Neutrophil (primary cell): ENCODE data around the gene MOB4.

Source experiments
- H3K27ac ChIP-seq: fragments of 200-600 bp; sonication (generic); 2 replicates; pipeline ENCODE4 v1.5.1; 2016; ENCODE audit warnings: mild to moderate bottlenecking, moderate library complexity
- H3K27me3 ChIP-seq: fragments of 200-600 bp; sonication (generic); 2 replicates; pipeline ENCODE4 v1.6.0; 2016; ENCODE audit warnings: mild to moderate bottlenecking
- H3K36me3 ChIP-seq: fragments of 200-600 bp; sonication (generic); 2 replicates; pipeline ENCODE4 v1.5.1; 2017
- H3K4me1 ChIP-seq, 2 experiments: fragments of 200-600 bp in 1 of 2; sonication (generic) in 1 of 2; 1 replicate in 1 of 2; 2 replicates in 1 of 2; pipeline versions ENCODE4 v1.5.1 to v1.6.1; 2013 to 2016; ENCODE audit warnings: low read depth in 1 of 2, low read length in 1 of 2, mild to moderate bottlenecking in 1 of 2, moderate library complexity in 1 of 2; ENCODE audit not compliant: control insufficient read depth in 1 of 2, insufficient read depth in 1 of 2
- H3K4me3 ChIP-seq, 2 experiments: fragments of 200-600 bp in 1 of 2; sonication (generic) in 1 of 2; 1 replicate in 1 of 2; 2 replicates in 1 of 2; pipeline ENCODE4 v1.5.1; 2013 to 2016; ENCODE audit warnings: low read depth in 1 of 2, low read length in 1 of 2, mild to moderate bottlenecking in 1 of 2, moderate library complexity in 1 of 2
- H3K9me3 ChIP-seq: fragments of 200-600 bp; sonication (generic); 2 replicates; pipeline ENCODE4 v1.5.1; 2016
- CTCF ChIP-seq: fragments of 200-600 bp; sonication (generic); IDR thresholded peaks from 2 replicates; pipeline ENCODE4 v1.5.1; 2016; ENCODE audit warnings: antibody characterized with exemption

The MOB4 gene

GRCh38 chr2:197504000-197504399, 11.9 kb upstream of the MOB4 start:
- no peaks in the 10 kb centered on the region for H3K36me3 ChIP-seq
- no peak for TF ChIP-seq CTCF
- no peak overlapping the region for H3K27ac ChIP-seq
- peaks cover 16% of the 10 kb centered on the region in 2 experiments for H3K4me1 ChIP-seq
- no peaks in the 10 kb centered on the region for H3K9me3 ChIP-seq
- H3K27me3 ChIP-seq, result no peaks in the 10 kb centered on the region
- no peak overlapping the region for H3K4me3 ChIP-seq

DNA sequence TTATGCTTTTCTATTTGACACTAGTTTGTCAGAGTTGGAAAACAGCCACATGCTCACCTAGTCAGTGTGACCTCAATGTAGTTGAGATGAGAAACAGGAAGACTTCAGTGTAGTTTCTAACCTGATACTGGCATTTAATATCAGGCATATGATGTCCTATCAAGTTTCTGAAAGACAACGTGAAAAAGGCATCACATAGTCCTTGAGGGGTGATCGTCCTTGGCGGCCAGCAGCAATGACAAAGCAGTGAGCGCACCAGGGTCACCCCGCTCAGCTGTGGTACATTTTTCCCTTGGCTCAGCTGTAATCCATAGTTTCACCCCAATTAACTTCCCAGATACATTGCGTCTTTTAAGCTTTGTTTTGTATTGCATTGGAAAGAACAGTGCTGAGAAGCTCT, 11.4 kb upstream of the MOB4 start:
- no peak overlapping the region for H3K4me3 ChIP-seq
- no peak for TF ChIP-seq CTCF
- H3K27ac ChIP-seq, result no peak overlapping the region
- no peaks in the 10 kb centered on the region for H3K9me3 ChIP-seq
- H3K4me1 ChIP-seq, result peaks cover 11% of the 10 kb centered on the region in 2 experiments
- no peaks in the 10 kb centered on the region for H3K36me3 ChIP-seq
- no peaks in the 10 kb centered on the region for H3K27me3 ChIP-seq

- no peak for TF ChIP-seq CTCF
- H3K36me3 ChIP-seq, result no peaks in the 10 kb centered on the region
- H3K4me1 ChIP-seq, result no peaks in the 10 kb centered on the region
- no peaks in the 10 kb centered on the region for H3K27me3 ChIP-seq
- no peak overlapping the region for H3K27ac ChIP-seq
- H3K4me3 ChIP-seq, result no peak overlapping the region
- H3K9me3 ChIP-seq, result no peaks in the 10 kb centered on the region
Measured at GRCh38 chr2:197506658-197507057, 9.2 kb upstream of the MOB4 start.

DNA sequence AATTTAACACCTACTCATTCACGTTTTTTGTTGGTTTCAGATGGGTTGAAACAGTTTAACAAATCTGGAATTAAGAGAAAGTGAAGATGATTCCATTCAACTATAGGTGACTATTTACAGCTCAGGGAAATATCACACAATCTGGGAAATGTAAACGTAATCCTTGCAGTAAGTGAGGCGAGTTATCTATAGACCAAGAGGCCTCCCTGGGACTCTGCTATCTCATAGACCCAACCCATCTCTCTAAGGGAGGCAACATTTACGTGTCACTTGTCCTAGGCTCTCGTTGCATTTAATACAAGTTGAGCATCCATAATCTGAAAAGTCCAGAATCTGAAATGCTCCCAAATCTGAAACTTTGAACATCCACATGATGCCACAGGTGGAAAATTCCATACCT, 2.0 kb upstream of the MOB4 start:
- TF ChIP-seq CTCF, result no peak
- Histone ChIP-seq H3K9me3 (no peaks in the 10 kb centered on the region), H3K27ac (peak overlapping the region; percentile 91), H3K4me1 (peaks cover 27 to 30% of the 10 kb centered on the region in 2 experiments), H3K27me3 (no peaks in the 10 kb centered on the region), H3K4me3 (no peak overlapping the region), H3K36me3 (no peaks in the 10 kb centered on the region)

GRCh38 chr2:197514754-197515153, 1.1 kb upstream of the MOB4 start:
- no peaks in the 10 kb centered on the region for H3K27me3 ChIP-seq
- no peak for TF ChIP-seq CTCF
- no peaks in the 10 kb centered on the region for H3K9me3 ChIP-seq
- peaks cover 27 to 30% of the 10 kb centered on the region in 2 experiments for H3K4me1 ChIP-seq
- peak overlapping the region; percentile 90 to 91 for H3K4me3 ChIP-seq
- H3K36me3 ChIP-seq, result no peaks in the 10 kb centered on the region
- H3K27ac ChIP-seq, result peak overlapping the region; percentile 91

DNA sequence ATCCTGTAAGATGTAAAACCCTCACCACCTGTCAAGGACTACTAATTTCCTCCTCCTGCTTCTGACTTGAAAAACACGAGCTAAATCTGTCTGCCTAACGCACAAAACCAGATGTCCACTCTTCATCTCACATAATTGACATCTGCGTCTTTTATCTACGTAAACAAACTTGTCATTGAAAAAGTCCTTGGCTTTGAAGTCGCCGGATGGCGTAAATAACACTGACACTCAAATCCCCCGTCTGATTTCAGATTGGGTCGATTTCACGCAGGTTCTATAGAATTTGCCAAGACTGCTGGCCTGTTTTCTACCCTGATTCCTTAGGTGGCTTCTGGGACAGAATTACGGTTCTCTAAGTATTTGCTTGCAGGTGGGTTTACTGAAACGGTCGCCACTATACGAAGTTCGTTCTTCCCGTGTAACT, 539 bp upstream of the MOB4 start:
- no peaks in the 10 kb centered on the region for H3K9me3 ChIP-seq
- H3K4me1 ChIP-seq, result peaks cover 27 to 30% of the 10 kb centered on the region in 2 experiments
- peak overlapping the region; percentile 90 to 91 for H3K4me3 ChIP-seq
- H3K27ac ChIP-seq, result peak overlapping the region; percentile 91
- H3K36me3 ChIP-seq, result peaks cover under 1% of the 10 kb centered on the region
- H3K27me3 ChIP-seq, result no peaks in the 10 kb centered on the region
- no peak for TF ChIP-seq CTCF
